Right renal cortex interstitium (tissue), 3 donors: ENCODE data around the gene ASPRV1. TPM values are rescaled to one million over a fixed set of nuclear protein-coding genes. Genes with fewer than 3 reads are reported as not detected.
"Not testable (repeated sequence)": the region's sequence is repeated elsewhere in the genome, so short reads cannot be mapped to it uniquely, and the experiment has no call there.

Source experiments
- DNase-seq, 3 donors: peaks; one replicate each; pipeline ENCODE4 v3.0.0-alpha.2; 2013; ENCODE audit warnings: low read depth in 3 of 3, low spot score in 2 of 3
- polyA plus RNA-seq, 3 donors: library from polyadenylated mRNA; unstranded; fragments of 120-200 nt; gene quantifications; one replicate each; pipeline ENCODE4 v1.2.1, GENCODE V29; 2013; ENCODE audit not compliant: insufficient read length in 3 of 3

The ASPRV1 gene
- polyA plus RNA-seq, result 1 to 10 TPM; 3.2 to 4.6 (median 3.9) TPM

GRCh38 chr2:69961496-69961895, at the start of gene ASPRV1:
TSS of gene ASPRV1 (minus strand) at chr2:69961631. CDS start at chr2:69961436, 195 bp downstream.
- DNase-seq, result no peak

GRCh38 chr2:70010576-70011111, 49.2 kb upstream of the ASPRV1 start:
- DNase-seq, result no peak

DNA sequence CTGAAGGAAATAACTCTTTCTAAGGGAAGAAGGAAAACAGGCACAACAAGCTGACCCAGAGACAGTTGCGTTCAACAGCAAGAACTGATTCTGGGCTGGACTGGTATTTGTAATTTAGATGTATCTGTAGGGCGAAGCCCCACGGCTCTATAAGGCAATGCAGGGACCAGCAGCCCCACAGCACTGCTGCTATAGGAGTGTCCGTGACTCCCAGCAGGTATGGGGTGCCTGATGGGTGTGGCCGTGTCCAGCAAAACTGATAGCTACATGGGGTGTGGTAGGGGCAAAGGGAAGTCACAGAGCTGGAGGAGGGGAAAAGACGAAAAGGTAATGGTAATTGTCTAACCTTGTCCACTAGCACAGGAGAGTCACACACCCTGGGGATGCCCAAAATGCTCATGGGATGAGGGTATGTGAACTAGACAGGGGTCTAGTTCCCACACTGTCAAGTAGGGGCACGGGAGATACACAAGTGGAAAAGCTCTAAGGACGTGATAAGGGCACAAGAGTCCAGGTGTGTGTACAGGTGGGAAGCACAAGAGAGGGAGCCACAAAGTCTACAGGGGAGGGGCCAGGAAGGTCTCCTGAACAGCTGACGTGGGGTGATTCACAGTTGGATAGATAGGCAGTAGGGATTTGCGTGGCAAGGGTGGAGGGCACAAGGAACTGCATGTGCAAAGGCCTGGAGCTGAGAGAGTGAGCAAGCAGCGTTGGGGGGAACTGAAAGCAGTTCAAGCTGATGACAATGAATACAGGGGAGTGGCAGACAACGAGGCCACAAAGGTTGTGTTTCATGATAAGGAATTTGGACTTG, 48.5 kb upstream of the ASPRV1 start:
- no peak for DNase-seq

GRCh38 chr2:70008290-70008689, 46.9 kb upstream of the ASPRV1 start:
- no peak for DNase-seq

- DNase-seq, result no peak
Measured at GRCh38 chr2:70007151-70007550, 45.7 kb upstream of the ASPRV1 start.

- no peak for DNase-seq
Measured at GRCh38 chr2:70006447-70006784, 45.0 kb upstream of the ASPRV1 start.

GRCh38 chr2:70005752-70006446, 44.5 kb upstream of the ASPRV1 start:
- no peak for DNase-seq

GRCh38 chr2:70005216-70005615, 43.8 kb upstream of the ASPRV1 start:
- no peak for DNase-seq

DNA sequence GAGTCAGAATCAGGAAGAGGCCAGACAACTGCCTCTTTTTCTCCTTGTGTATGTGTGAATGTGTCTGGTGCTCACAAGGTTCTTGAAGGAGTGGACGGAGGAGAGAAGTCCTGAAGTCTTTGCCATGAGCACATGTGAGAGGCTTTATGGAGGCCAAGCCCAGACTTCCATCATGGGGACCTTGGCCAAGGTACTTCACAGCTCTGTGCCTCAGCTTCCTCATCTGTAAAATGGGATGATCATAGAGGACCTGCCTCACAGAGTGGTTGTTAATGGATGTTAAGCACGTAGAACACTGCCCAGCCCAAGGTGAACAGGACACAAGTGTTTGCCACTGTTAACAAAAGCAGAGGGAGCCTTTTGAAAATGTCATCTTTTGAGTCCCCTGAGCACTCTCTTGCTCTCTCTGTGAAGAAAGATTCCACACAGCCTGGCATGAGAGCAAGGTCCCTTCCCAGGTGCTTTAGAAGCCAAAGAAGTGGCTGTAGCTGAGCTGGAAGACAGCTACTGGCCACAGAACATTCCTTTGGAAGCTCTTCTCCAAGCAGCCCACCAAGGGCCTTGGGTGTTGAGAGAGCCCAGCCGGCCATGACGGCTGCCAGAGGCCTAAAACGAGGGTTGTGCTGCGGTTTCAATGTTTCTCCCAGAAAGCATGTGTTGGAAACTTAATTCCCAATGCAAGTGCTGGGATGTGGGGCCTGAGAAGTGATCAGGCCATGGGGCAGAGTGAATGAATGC, 41.8 kb upstream of the ASPRV1 start:
- DNase-seq, result no peak

DNA sequence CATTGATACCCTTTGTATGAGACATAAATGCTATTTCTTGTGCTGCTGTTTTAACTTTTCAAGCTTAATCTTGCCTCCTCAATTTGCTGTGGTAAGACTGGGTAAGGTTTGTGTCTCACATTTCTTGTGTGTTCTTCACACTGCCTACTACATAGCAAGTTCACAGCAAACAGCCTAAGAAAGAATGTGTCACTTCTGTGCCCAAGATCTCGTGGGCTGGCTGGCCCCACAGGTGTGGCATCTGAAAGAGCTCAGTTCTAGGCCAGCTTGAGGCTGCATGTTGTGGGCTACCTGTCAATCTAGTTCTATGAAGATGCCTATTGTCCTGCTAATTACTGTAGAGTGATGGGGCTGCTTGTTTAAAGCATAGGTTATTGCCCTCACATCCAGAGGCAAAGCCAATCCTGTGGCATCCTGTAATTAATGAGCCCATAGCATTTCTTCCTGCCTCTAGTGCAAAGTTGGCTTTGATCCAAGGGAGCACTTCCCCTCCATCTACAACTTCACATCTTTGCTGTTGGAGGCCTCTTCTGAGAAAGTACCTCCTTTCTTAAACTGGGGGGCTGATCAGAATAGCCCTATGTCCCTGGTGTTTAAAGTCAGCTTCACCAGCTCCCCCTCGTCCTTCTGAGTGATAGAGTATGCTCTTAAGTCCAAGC, 40.9 kb upstream of the ASPRV1 start:
- DNase-seq, result no peak

DNA sequence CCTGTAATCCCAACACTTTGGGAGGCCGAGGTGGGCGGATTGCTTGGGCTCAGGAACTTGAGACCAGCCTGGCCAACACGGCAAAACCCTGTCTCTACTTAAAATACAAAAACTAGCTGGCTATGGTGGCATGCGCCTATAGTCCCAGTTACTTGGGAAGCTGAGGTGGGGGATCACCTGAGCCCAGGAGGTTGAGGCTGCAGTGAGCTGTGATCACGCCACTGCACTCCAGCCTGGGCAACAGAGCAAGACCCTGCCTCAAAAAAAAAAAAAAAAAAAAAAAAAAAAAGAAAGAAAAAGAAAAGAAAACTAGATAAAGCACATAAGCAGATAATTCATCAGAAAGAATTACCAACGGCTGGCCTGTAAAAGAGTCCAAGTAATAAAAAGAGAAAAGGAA, 39.1 kb upstream of the ASPRV1 start:
- not testable (repeated sequence) for DNase-seq

GRCh38 chr2:69998761-69999160, 37.3 kb upstream of the ASPRV1 start:
- no peak for DNase-seq

DNA sequence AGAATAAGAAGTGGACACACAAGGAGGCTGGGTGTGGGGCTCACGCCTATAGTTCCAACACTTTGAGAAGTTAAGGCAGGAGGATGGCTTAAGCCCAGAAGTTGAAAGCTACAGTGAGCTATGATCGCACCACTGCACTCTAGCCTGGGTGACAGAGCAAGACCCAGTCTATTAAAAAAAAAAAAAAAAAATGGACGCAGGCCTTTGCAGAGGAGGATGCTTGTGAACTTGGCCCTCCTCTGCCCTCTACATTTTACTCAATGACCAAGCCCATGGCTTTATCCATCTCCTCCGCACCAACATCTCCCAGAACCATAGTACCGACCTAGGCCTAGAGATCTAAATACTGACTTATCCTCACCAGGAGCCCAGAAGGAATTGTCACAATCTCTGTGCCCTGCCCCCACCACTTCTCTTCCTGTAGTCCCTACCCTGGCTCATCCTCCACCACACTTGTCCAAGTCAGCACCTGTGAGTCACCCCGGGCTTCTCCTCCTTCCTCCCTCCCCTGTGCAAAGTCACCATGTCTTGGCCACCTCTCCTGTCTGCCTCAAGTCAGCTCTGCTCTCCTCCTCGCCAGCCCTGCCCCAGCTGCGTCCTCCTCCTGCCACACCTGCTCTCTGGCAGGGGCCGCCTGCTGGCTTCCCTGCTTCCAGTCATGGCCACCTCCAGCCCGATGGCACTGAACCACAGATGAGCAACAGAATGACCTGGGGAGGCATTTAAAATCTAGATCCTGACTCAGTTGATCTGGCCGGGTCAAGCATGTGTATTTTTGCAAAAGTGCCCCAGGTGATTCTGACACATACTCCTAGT, 35.8 kb upstream of the ASPRV1 start:
- DNase-seq, result no peak

DNA sequence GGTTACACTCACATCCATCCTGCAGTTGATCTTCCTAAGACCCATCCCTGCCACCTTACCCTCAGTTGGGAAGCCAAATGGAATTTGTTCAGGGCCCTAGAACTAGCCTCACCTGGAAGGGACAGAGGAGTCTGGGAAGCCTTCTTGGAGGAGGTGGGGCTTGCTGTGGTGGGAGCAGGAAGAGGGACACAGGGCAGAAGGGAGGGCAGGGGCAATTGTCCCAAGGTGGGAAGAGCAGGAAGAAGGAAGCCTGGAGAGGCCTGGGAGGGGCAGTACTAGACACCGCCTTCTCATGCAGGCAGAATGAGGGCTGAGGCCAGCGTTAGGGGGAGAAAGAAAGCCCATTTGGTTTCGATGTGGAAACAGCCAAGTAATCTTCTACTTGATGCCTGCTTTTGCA, 34.1 kb upstream of the ASPRV1 start:
- DNase-seq, result no peak

GRCh38 chr2:69994166-69994565, 32.7 kb upstream of the ASPRV1 start:
- DNase-seq, result no peak

GRCh38 chr2:69993708-69994107, 32.3 kb upstream of the ASPRV1 start:
- DNase-seq, result no peak

GRCh38 chr2:69993048-69993565, 31.7 kb upstream of the ASPRV1 start:
- no peak for DNase-seq

DNA sequence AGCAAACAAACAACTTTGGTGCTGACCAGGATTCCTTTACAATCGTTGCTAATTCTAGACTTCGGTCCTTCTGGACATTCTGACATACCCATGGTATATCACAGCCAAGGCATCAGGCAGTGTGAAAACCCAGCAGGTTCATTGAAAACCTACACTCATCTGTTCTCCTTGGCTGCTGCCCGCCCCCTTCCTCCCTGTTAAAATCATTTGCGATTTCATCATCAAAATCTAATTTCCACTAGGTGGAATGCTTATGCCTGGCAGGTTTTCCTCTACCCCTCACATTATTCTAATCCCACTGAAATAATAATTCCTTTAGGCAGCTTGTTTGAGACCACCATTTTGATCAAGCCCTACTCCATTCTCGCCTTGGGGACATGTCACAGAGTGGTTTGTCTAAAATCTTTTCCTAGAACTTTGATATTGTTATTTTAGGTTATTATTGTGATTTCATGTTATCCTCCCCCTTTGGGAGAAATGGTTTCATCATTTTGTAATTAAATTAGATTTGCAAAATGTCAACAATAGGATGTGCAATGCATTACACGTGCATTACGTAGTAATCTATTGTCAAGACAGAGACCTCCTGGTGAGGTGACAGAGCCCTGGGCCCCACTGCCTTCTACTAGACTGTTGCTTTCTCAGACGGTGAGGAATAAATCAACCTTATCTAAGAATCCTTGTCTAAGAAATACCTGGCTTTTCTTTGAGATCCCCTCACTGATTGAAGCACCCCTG, 31.0 kb upstream of the ASPRV1 start:
- no peak for DNase-seq
